ENCODE data around the gene ZBTB2. TPM values are rescaled to one million over a fixed set of nuclear protein-coding genes. Genes with fewer than 3 reads are reported as not detected.

Gene ZBTB2
- total RNA-seq, 4 donors from 2014 or later, result 7.1 to 16.3 (median 11.5) TPM

DNA sequence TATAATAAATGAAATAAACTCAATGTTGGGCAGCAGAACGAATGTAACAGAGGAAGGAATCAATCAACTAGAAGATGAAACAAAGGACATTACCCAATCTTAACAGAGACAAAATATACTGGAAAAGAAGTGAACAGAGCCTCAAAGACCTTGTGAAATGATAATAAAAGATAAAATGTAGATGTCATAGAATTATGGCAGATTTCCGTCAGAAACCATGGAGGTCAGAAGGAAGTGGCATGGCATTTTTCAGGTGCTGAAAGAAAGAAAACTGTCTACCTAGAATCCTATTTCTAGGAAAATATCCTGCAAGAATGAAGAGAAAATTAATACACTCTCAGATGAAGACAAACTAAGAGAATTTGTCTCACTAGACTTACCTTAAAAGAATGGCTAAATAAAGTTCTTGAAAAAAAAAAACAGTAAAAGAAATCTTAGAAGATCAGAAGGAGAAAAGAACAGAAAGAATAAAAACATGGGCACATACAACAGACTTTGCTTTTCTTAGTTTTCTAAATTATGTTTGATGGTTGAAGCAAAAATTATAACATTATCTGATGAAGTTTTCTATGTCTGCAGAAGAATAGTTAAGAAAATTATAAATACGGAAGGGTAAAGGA lies 23.4 kb upstream of the ZBTB2 start:
- 96% methylated on average over 3 of the region's 3 CpGs for WGBS
- peaks cover 16 to 85% (median 36%) of the 10 kb centered on the region in 4 donors for H3K36me3 ChIP-seq

GRCh38 chr6:151413372-151414145 lies 22.2 kb upstream of the ZBTB2 start:
- intact Hi-C loops (cut with DNase I), result no loop called here
- H3K4me1 ChIP-seq, result no peaks in the 10 kb centered on the region
- no peak overlapping the region for H3K4me3 ChIP-seq
- H3K9me3 ChIP-seq, result no peaks in the 10 kb centered on the region
- no peaks in the 10 kb centered on the region for H3K27me3 ChIP-seq
- TF ChIP-seq CTCF (IDR thresholded peaks at IDR 0.05) (no peak), POLR2AphosphoS5 (IDR thresholded peaks at IDR 0.05) (no peak), POLR2A (IDR thresholded peaks at IDR 0.05; ENCODE audit: low read depth) (no peak), EP300 (IDR thresholded peaks at IDR 0.05) (no peak)
- no peak for DNase-seq (ENCODE audit: extremely low spot score)
- H3K36me3 ChIP-seq, result peaks cover 16 to 80% (median 32%) of the 10 kb centered on the region in 4 donors
- 91% methylated on average over 8 of the region's 8 CpGs for WGBS
- no peak overlapping the region for H3K27ac ChIP-seq (replicated peaks in 1 of 4)

More for the DNA sequence above, 23.4 kb upstream of the ZBTB2 start:
- intact Hi-C loops (cut with DNase I), result no loop called here
- Histone ChIP-seq H3K9me3 (no peaks in the 10 kb centered on the region), H3K4me3 (no peak overlapping the region), H3K4me1 (no peaks in the 10 kb centered on the region), H3K27me3 (no peaks in the 10 kb centered on the region), H3K27ac (replicated peaks in 1 of 4) (no peak overlapping the region)
- DNase-seq (ENCODE audit: extremely low spot score), result no peak
- TF ChIP-seq CTCF (IDR thresholded peaks at IDR 0.05) (no peak), POLR2A (IDR thresholded peaks at IDR 0.05; ENCODE audit: low read depth) (no peak), EP300 (IDR thresholded peaks at IDR 0.05) (no peak)

GRCh38 chr6:151412909-151413308 lies 21.6 kb upstream of the ZBTB2 start:
- Histone ChIP-seq H3K9me3 (no peaks in the 10 kb centered on the region), H3K4me3 (no peak overlapping the region), H3K27me3 (no peaks in the 10 kb centered on the region), H3K36me3 (peaks cover 16 to 80% (median 37%) of the 10 kb centered on the region in 4 donors), H3K27ac (replicated peaks in 1 of 4) (no peak overlapping the region), H3K4me1 (no peaks in the 10 kb centered on the region)
- DNase-seq (ENCODE audit: extremely low spot score), result no peak
- WGBS, result 92% methylated on average over 3 of the region's 3 CpGs
- no peak for TF ChIP-seq POLR2AphosphoS5 (IDR thresholded peaks at IDR 0.05)
- TF ChIP-seq EP300 (IDR thresholded peaks at IDR 0.05), result no peak
- no peak for TF ChIP-seq CTCF (IDR thresholded peaks at IDR 0.05)
- no peak for TF ChIP-seq POLR2A (IDR thresholded peaks at IDR 0.05; ENCODE audit: low read depth)
- intact Hi-C loops (cut with DNase I), result no loop called here

DNA sequence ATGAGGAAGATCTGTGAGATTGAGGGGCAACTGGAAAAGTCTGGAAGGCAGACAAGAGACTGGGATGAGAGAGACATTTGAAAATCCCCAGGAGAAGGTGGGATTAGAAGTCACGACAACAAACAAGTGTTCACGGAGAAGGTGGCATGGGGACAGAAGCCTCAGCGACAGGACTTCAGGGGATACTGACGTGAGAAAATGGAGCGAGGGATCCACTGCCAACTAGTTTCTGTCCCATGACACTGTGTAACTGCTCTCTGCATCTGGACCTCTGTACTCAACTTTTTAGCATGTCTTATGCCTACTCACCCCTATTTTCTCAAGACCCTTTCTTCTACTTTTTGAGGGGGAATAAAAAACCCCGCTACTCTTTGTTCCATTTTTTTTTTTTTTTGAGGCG lies 18.3 kb upstream of the ZBTB2 start:
- Histone ChIP-seq H3K9me3 (no peaks in the 10 kb centered on the region), H3K27ac (replicated peaks in 1 of 4) (no peak overlapping the region), H3K36me3 (peaks cover 0 to 61% (median 35%) of the 10 kb centered on the region in 4 donors), H3K4me3 (no peak overlapping the region), H3K4me1 (peaks cover 0 to 21% (median 15%) of the 10 kb centered on the region in 4 donors), H3K27me3 (no peaks in the 10 kb centered on the region)
- intact Hi-C loops (cut with DNase I), result no loop called here
- TF ChIP-seq CTCF (IDR thresholded peaks at IDR 0.05), result no peak
- TF ChIP-seq POLR2A (IDR thresholded peaks at IDR 0.05; ENCODE audit: low read depth), result no peak
- TF ChIP-seq EP300 (IDR thresholded peaks at IDR 0.05), result no peak
- DNase-seq (ENCODE audit: extremely low spot score), result no peak
- WGBS, result 94% methylated on average over 7 of the region's 7 CpGs

Data from esophagus muscularis mucosa (tissue), 4 donors.